HepG2 (cell line): Measurements from ENCODE around the gene LRP10. TPM values are rescaled to one million over a fixed set of nuclear protein-coding genes. Genes with fewer than 3 reads are reported as not detected.

ENCODE experiments used
- ARHGAP35 ChIP-seq: sonication (generic); formaldehyde crosslinking; IDR thresholded peaks from 2 replicates; pipeline ENCODE4 v1.9.0; 2022; ENCODE audit warnings: mild to moderate bottlenecking, inconsistent platforms, moderate library complexity, missing genetic modification reagents, borderline replicate concordance
- ATF3 ChIP-seq: sonication (generic); formaldehyde crosslinking; IDR thresholded peaks from 2 replicates; pipeline ENCODE4 v1.4.0; 2020; ENCODE audit warnings: missing genetic modification reagents
- DNMT3B ChIP-seq: conservative IDR thresholded peaks from 2 replicates; pipeline ENCODE4 v1.6.1; 2016; ENCODE audit warnings: missing biosample characterization, control low read depth
- EEA1 ChIP-seq: sonication (generic); formaldehyde crosslinking; IDR thresholded peaks from 2 replicates; pipeline ENCODE4 v1.5.1; 2020; ENCODE audit warnings: mild to moderate bottlenecking, missing genetic modification reagents, borderline replicate concordance
- ETV5 ChIP-seq: IDR thresholded peaks from 2 replicates; pipeline ENCODE4 v1.6.1; 2018; ENCODE audit warnings: missing biosample characterization, missing genetic modification reagents, inconsistent platforms, borderline replicate concordance
- FOXC1 ChIP-seq: sonication (generic); formaldehyde crosslinking; IDR thresholded peaks from 2 replicates; pipeline ENCODE4 v1.8.0; 2022; ENCODE audit warnings: mild to moderate bottlenecking, missing genetic modification reagents, borderline replicate concordance
- GATAD1 ChIP-seq: IDR thresholded peaks from 2 replicates; pipeline ENCODE4 v1.6.1; 2016; ENCODE audit warnings: missing genetic modification reagents, missing compliant biosample characterization
- GTF2F1 ChIP-seq: fragments of 150-350 bp; IDR thresholded peaks from 2 replicates; pipeline ENCODE4 v1.6.1; 2014; ENCODE audit warnings: low read length
- GZF1 ChIP-seq: sonication (generic); formaldehyde crosslinking; IDR thresholded peaks from 2 replicates; pipeline ENCODE4 v1.5.1; 2020; ENCODE audit warnings: mild to moderate bottlenecking, missing genetic modification reagents
- HDAC6 ChIP-seq: fragments of 200-600 bp; sonication (generic); IDR thresholded peaks from 2 replicates; pipeline ENCODE4 v1.7.0; 2017; ENCODE audit warnings: mild to moderate bottlenecking, antibody characterized with exemption, low read length, low read depth
- HMG20A ChIP-seq: IDR thresholded peaks from 2 replicates; pipeline ENCODE4 v1.6.1; 2016; ENCODE audit warnings: borderline replicate concordance
- KDM3A ChIP-seq: IDR thresholded peaks from 2 replicates; pipeline ENCODE4 v1.6.1; 2018; ENCODE audit warnings: low read depth, missing compliant biosample characterization
- KLF13 ChIP-seq: sonication (generic); formaldehyde crosslinking; IDR thresholded peaks from 2 replicates; pipeline ENCODE4 v1.4.0; 2020; ENCODE audit warnings: mild to moderate bottlenecking, missing genetic modification reagents
- MAFK ChIP-seq, 2 experiments: IDR thresholded peaks in 1 of 2; conservative IDR thresholded peaks in 1 of 2; 2 replicates each; pipeline ENCODE4 v1.6.1; 2011; ENCODE audit warnings: improper control_type of control experiment in 2 of 2, low read length in 2 of 2
- MIER2 ChIP-seq: IDR thresholded peaks from 2 replicates; pipeline ENCODE4 v1.6.1; 2016; ENCODE audit warnings: missing biosample characterization, missing genetic modification reagents
- MXD1 ChIP-seq: sonication (generic); formaldehyde crosslinking; IDR thresholded peaks from 2 replicates; pipeline ENCODE4 v1.4.0; 2020; ENCODE audit warnings: mild to moderate bottlenecking, missing genetic modification reagents
- PAF1 ChIP-seq: IDR thresholded peaks from 2 replicates; pipeline ENCODE4 v1.6.1; 2016; ENCODE audit warnings: missing genetic modification reagents, missing compliant biosample characterization
- RELA ChIP-seq: sonication (generic); formaldehyde crosslinking; IDR thresholded peaks from 2 replicates; pipeline ENCODE4 v1.4.0; 2020; ENCODE audit warnings: missing genetic modification reagents
- RFX3 ChIP-seq: IDR thresholded peaks from 2 replicates; pipeline ENCODE4 v1.6.1; 2016; ENCODE audit warnings: missing biosample characterization, missing genetic modification reagents
- RFX5 ChIP-seq: IDR thresholded peaks from 2 replicates; pipeline ENCODE4 v1.6.1; 2011; ENCODE audit warnings: low read depth, low read length, improper control_type of control experiment
- RXRB ChIP-seq: IDR thresholded peaks from 2 replicates; pipeline ENCODE4 v1.6.1; 2016; ENCODE audit warnings: borderline replicate concordance, missing genetic modification reagents, missing compliant biosample characterization
- ZBTB44 ChIP-seq: sonication (generic); formaldehyde crosslinking; IDR thresholded peaks from 2 replicates; pipeline ENCODE4 v1.4.0; 2020; ENCODE audit warnings: missing genetic modification reagents
- ZMAT3 ChIP-seq: sonication (generic); formaldehyde crosslinking; conservative IDR thresholded peaks from 2 replicates; pipeline ENCODE4 v1.7.0; 2021; ENCODE audit warnings: missing genetic modification reagents
- ZNF230 ChIP-seq: sonication (generic); formaldehyde crosslinking; IDR thresholded peaks from 2 replicates; pipeline ENCODE4 v1.4.0; 2020; ENCODE audit warnings: mild to moderate bottlenecking, missing genetic modification reagents
- ZNF256 ChIP-seq: sonication (generic); formaldehyde crosslinking; conservative IDR thresholded peaks from 2 replicates; pipeline ENCODE4 v1.4.0; 2020; ENCODE audit warnings: missing genetic modification reagents
- ZNF562 ChIP-seq: sonication (generic); formaldehyde crosslinking; IDR thresholded peaks from 2 replicates; pipeline ENCODE4 v1.8.0; 2022; ENCODE audit warnings: missing genetic modification reagents, borderline replicate concordance
- ZNF616 ChIP-seq: sonication (generic); formaldehyde crosslinking; IDR thresholded peaks from 2 replicates; pipeline ENCODE4 v1.5.0; 2020; ENCODE audit warnings: low read depth, mild to moderate bottlenecking, missing genetic modification reagents
- ZNF709 ChIP-seq: sonication (generic); formaldehyde crosslinking; IDR thresholded peaks from 2 replicates; pipeline ENCODE4 v1.5.0; 2020; ENCODE audit warnings: mild to moderate bottlenecking, missing genetic modification reagents
- ZNF784 ChIP-seq: sonication (generic); formaldehyde crosslinking; IDR thresholded peaks from 2 replicates; pipeline ENCODE4 v1.5.1; 2020; ENCODE audit warnings: missing genetic modification reagents, mild to moderate bottlenecking, borderline replicate concordance
- ZSCAN12 ChIP-seq: sonication (generic); formaldehyde crosslinking; IDR thresholded peaks from 2 replicates; pipeline ENCODE4 v1.9.0; 2021; ENCODE audit warnings: mild to moderate bottlenecking, missing genetic modification reagents
- polyA plus RNA-seq, 8 experiments: library from polyadenylated mRNA; depleted of rRNA in 3 of 8; stranded (reverse) in 7 of 8; unstranded in 1 of 8; fragments of >200 nt; fragmentation: Illumina TruSeq in 4 of 8; extraction: Trizol in 4 of 8; gene quantifications; 2 replicates each; pipeline versions ENCODE4 v1.2.1 to v1.2.3, GENCODE V29; 2011 to 2016; ENCODE audit warnings: low read depth in 4 of 8, missing spikeins in 1 of 8, mixed read lengths in 1 of 8; ENCODE audit not compliant: insufficient read depth in 1 of 8
- total RNA-seq, 5 experiments: library from RNA; depleted of rRNA; stranded (reverse); fragments of >200 nt; fragmentation: Illumina TruSeq; extraction: Trizol; gene quantifications; 2 replicates each; pipeline ENCODE4 v1.2.3, GENCODE V29; 2016; ENCODE audit warnings: low read depth in 1 of 5

The LRP10 gene
- total and polyA plus RNA-seq, 2 of the 13 experiments (the other 11 are each of a cell fraction or from before 2014, with no cell fraction given), result 16.9 to 45.2 TPM

- TF ChIP-seq RXRB (CRISPR knock-in tag) (0 out of 2 replicates have a peak, but pooled peaks have one; percentile 10), HMG20A (CRISPR knock-in tag) (no peak), KLF13 (CRISPR knock-in tag) (no peak), HDAC6 (no peak), ZSCAN12 (CRISPR knock-in tag) (0 out of 2 replicates have a peak, but pooled peaks have one; percentile 6), GZF1 (CRISPR knock-in tag) (no peak), RFX5 (no peak), ZNF230 (CRISPR knock-in tag) (no peak; the same call in 1 of the 2 replicates), PAF1 (peak; percentile 69; the same call in 1 of the 2 replicates), MAFK (conservative IDR thresholded peaks at IDR 0.05 in 1 of 2, IDR thresholded peaks at IDR 0.05 in 1 of 2; ENCODE audit: low read length in 2 of 2) (peak in 1 of 2 experiments; percentile 31; a peak in 1 of 4 replicates), ZNF784 (CRISPR knock-in tag) (no peak), ZNF616 (no peak), ETV5 (CRISPR knock-in tag) (no peak; the same call in 1 of the 2 replicates), GATAD1 (CRISPR knock-in tag) (0 out of 2 replicates have a peak, but pooled peaks have one; percentile 16), ZMAT3 (no peak), ARHGAP35 (CRISPR knock-in tag) (no peak; the same call in 1 of the 2 replicates), EEA1 (CRISPR knock-in tag) (peak; percentile 9; the same call in 1 of the 2 replicates), ZNF562 (CRISPR knock-in tag) (no peak), ZBTB44 (CRISPR knock-in tag) (no peak), ATF3 (CRISPR knock-in tag) (no peak), KDM3A (no peak), ZNF709 (CRISPR knock-in tag) (no peak), ZNF256 (CRISPR knock-in tag) (no peak), MIER2 (CRISPR knock-in tag) (no peak), FOXC1 (CRISPR knock-in tag) (peak; percentile 41; the same call in 1 of the 2 replicates), RELA (CRISPR knock-in tag) (no peak), DNMT3B (CRISPR knock-in tag) (no peak), MXD1 (no peak; the same call in 1 of the 2 replicates), RFX3 (CRISPR knock-in tag) (no peak), GTF2F1 (no peak)
Measured at GRCh38 chr14:22836301-22837113, 35.0 kb upstream of the LRP10 start, which contains the start of gene MMP14 (continued).
